SKM-1 (cell line): ENCODE results near the gene FAM204A.

Experiments used
- DNase-seq: peaks from one replicate; lab custom pipeline; 2025; ENCODE audit not compliant: unreplicated experiment; lab: John Stamatoyannopoulos, UW

FAM204A gene

GRCh38 chr10:118332948-118333710 is 9.0 kb downstream of the FAM204A start:
- DNase-seq: no peak

DNA sequence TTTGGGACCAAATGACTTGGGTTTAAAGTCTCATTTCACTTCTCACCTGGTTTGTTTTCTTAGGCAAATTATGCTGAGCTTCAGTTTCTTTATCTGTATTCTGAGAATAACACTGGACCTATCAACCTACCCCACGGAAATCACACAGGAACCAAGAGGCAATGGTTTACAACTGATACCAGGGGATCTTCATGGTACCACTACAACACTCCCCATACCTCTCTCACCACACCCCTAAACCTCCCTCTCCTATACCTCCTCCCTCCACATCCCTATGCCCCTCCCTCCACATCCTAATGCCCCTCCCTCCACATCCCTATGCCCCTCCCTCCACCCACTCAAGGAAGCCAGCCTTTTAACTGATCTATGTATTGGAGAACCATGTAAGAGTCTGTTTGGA is 9.9 kb downstream of the FAM204A start:
- DNase-seq: no peak

GRCh38 chr10:118330295-118331076 is 11.6 kb downstream of the FAM204A start:
- no peak for DNase-seq

GRCh38 chr10:118324140-118324539 is 18.0 kb downstream of the FAM204A start:
- DNase-seq: no peak

DNA sequence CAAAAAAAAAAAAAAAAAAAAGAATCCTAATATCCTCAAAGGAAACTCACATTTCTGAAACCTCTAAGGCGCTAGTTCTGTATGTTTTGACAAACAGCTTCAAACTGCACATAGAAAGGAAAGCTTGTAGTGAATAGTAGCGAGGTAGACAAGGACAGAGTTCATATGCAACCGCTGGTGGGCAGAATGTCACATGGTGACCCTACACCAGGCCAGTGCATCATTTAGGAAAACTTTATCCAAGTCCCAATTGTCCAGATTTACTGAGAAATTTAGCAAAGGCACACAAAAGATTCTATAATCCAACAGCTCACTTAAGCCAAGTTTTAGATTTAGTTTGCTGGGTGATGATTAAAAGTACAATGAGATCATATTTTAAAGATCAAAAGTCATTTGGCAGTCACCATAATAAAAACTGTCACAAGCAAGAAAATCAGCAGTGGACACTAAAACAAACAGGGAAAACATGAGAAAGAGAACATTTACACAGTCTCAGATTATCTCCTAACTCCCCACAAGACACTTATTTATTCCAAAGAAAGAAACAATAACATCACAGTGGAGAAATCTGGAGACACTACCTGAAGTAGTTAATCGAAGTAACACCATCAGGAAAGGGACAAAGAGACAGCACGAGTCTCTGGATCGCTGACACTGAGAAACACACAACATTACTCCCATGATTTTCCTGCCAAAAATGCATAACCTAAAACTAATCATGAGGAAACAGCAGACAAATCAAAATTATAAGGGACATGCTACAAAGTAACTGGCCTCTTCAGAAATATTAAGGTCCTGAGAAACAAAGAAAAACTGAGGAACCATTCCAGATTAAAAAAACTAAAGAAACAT is 20.2 kb downstream of the FAM204A start:
- DNase-seq: no peak

GRCh38 chr10:118315629-118316028 is 26.5 kb downstream of the FAM204A start:
- no peak for DNase-seq

DNA sequence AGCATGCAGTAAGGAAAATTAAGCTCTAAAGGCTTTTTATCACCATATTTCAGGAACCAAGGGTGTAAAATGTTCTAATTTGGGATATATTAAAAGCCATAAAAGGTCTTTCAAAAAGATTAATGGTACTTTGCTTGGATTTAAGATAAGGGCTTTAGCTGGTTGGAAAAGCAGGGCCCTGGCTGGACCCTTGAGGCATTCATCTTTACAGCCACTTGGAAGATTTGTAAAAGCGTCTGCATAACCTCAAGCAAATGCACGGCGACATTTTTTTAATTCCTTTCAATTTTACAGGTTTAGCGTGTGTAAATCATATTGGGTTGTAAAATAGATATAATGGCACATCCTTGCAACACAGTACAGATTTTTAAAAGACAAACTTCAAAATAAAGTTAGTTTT is 27.2 kb downstream of the FAM204A start:
- no peak for DNase-seq

DNA sequence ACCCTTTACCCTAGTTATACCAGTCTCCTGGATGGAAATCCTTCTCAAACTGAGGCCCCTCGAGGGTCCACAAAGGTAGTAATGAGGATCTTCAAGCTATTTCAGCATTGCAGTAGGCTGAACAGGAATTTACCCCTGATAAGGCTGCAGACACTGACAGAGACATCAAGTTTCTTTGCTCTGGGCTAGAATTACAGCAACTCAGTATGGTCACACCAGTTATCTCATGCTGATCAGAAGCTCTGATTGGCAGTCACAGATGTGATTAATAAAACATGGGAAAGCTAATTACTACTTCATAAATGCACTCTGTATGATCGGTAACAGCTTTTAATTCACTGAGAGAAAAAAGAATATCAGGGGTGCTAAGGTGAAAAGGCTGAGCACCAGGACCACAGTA is 30.6 kb downstream of the FAM204A start:
- no peak for DNase-seq

GRCh38 chr10:118310822-118311221 is 31.3 kb downstream of the FAM204A start:
- no peak for DNase-seq

DNA sequence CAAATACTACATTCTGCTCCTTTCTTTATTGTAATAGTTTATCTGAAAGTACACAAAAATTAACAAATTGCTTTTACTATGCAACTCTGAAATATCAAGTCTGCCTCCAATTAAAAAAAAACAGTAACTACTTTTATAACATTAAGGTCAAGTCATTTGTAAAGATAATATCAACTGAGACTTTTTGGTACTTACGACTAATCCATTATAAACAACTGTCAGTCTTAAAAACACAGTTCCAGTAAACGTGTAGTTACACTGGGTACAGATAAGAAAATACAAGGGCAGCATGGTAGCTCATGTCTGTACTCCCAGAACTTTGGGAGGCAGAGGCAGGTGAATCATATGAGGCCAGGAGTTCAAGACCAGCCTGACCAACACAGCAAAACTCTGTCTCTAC is 32.2 kb downstream of the FAM204A start:
- no peak for DNase-seq

- no peak for DNase-seq
Measured at GRCh38 chr10:118308664-118309063, 33.5 kb downstream of the FAM204A start.

DNA sequence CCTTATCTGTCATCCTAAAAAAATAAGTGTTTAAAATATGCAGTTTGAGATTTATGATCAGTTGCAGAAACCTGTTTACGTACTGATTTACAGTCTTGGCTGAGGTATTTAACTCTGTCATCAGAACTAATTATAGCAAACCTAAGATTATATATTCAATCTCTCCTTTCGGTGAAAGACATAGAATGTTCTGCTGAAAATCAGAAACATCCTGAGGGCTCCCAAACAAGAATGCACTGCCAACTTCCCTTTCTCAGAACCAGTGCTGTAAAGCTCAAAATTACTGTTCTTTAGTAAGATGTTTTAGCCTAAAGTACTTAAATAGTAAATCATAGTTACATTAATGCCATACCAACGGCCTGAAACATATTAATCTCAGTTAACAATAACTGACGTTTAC is 34.3 kb downstream of the FAM204A start:
- DNase-seq: no peak

- DNase-seq: no peak
Measured at GRCh38 chr10:118307220-118307619, 34.9 kb downstream of the FAM204A start.

DNA sequence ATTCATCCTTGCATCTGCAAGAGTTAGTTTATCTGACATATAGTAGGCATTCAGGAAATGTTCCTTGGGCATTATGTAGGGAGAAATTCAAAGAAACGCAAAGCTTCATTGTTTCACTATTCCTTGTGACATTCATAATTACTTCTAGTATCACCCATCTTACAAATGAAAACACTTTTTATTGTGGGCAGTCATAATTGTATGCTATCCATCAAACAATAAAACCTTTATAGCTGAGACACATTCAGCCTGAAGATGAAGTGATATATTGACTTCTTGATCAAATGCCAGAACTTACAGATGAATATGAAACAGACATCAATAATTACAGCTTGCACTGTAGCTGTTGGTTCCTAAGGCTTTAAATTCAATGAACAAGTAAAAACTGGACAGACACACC is 36.4 kb downstream of the FAM204A start:
- DNase-seq: no peak

DNA sequence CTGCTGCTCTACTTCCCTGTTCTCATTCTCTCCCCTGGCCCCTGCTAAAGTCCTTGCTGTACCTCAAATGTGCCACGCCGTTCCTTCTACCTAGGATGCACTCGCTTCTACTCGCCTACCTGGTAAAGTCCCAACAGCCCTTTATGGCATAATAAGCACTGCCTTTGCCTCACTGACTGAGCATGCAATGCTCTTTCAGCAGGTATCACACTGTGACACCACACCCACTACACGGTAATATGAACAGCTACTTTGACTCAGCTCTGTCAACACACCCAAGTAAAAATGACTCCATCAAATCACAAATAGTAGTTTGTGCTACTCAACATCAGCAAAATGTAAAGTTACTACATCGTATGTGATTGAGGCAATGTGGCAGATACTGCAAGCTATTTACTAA is 37.6 kb downstream of the FAM204A start:
- no peak for DNase-seq

- no peak for DNase-seq
Measured at GRCh38 chr10:118301211-118301610, 40.9 kb downstream of the FAM204A start.

- no peak for DNase-seq
Measured at GRCh38 chr10:118300320-118300719, 41.8 kb downstream of the FAM204A start.

DNA sequence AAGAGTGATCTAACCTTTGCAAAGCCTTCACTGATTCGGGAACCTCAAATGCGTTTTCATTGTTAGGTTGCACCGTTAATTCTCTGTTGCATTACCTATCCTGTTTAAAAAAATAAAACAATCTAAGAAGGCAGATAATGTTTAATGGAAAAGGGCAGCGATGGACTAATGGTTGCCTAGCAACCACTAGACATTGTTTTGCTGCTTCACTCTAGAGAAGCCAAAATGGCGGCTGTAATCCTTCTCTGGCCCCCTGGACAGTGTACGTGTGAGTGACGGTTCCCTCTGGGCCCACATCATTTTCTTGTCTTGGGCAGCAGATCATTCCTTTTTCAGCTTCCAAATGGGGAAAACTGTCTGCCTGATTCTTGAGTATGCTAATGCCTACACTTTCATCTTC is 43.3 kb downstream of the FAM204A start:
- DNase-seq: no peak

DNA sequence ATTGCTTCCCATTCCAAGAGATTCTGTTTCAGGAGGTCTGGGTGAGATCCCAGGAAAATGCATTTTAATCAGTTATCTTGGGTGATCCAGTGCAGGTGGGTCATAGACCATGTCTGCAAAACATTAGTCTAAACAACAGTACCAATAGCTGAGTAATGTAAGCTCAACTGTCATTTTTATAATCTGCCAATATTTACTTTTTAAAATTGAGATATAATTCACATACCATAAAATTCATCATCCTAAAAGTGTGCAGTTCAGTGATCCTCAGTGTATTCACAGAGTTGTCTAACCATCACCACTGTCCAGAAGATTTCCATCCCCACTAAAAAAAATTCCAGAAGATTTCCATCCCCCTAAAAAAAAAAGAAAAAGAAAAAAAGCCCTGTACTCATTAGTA is 51.0 kb downstream of the FAM204A start:
- no peak for DNase-seq

DNA sequence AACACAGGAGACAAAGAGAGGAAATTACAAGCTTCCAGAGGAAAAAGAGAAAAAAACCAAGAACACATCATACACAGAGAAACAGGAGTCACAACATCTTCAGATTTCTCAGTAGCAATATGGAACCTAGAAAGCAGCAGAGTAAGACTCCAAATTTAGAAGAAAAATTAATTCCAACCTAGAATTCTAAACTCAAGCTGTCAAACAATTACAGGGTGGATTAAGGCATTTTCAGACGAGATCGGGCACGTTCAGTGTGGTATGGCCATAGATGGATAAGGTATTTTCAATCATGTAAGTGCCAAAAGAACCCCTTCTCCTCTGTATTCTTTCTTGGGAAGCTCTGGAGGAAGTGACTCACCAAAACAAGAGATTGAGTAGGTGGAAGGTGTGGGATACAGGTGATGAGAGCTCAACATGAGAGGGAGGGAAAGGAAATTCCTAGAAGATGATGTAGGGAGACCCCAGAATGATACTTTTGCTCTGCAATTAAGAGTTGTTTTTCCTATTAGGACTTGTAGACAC is 51.6 kb downstream of the FAM204A start:
- DNase-seq: no peak

DNA sequence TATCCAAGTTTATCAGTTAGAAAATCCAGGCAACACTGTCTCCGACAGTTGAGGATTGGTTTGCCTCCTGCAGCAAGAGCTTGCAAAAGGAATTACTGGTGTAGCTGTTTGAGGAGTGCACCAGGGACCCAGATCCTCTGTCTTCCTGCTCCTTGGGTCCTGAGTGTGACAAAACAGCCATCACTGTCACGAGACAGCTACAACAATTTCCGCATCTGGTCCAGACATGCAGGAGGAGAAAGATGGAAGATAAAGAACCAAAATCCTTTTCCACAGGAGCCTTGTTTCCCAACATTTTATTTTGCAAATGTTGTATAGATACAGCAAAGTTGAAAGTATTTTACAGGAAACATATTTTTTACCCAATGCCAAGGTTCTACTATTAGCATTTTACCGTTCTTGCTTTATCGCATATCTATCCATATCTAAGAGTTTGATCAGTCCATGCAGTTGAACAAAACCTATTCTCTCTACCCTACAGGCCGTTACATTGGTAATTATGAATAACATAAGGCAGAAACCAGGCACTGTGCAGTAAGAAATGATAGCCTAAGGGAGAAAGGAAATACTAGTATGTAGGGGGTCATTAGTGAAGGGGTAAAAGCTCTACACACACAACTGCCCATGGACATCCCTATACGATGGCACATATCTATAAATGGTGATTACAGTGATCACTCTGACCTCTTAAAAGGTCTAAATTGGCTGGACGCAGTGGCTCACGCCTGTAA is 54.9 kb downstream of the FAM204A start:
- DNase-seq: no peak
